Adrenal gland (tissue), 5 donors: ENCODE data around the gene GPSM1.

Experiments used
- CTCF ChIP-seq, 6 experiments: fragments of 450-650 bp in 4 of 6; fragments of 200-600 bp in 2 of 6; sonication (generic) in 1 of 6; IDR thresholded peaks; 1 replicate in 5 of 6; 2 replicates in 1 of 6; pipeline versions ENCODE4 v1.5.1 to v1.8.0; 2016 to 2021; ENCODE audit warnings: antibody characterized with exemption in 6 of 6, mild to moderate bottlenecking in 2 of 6, moderate library complexity in 1 of 6
- POLR2A ChIP-seq, 2 donors: fragments of 450-650 bp; IDR thresholded peaks; one replicate each; pipeline ENCODE4 v1.6.1; 2017; ENCODE audit warnings: antibody characterized with exemption in 2 of 2, mild to moderate bottlenecking in 2 of 2, moderate library complexity in 1 of 2
- donor health status: DM: no; HTN: no; CAD: no.

- TF ChIP-seq CTCF (IDR thresholded peaks at IDR 0.05), result no peak
- no peak for TF ChIP-seq POLR2A (IDR thresholded peaks at IDR 0.05)
Measured at GRCh38 chr9:136358016-136358415, 30.7 kb downstream of the GPSM1 start.
